Activated CD4-positive, alpha-beta T cell treated with anti-CD3 and anti-CD28 coated beads, Interleukin-2, amount 50 U/mL, for 24 hours (primary cell): ENCODE results near the gene GJA1.
"Not testable (repeated sequence)": the region's sequence is repeated elsewhere in the genome, so short reads cannot be mapped to it uniquely, and the experiment has no call there.

ENCODE experiments used
- DNase-seq, 2 donors: peaks; one replicate each; pipeline ENCODE4 v3.0.0-alpha.2; 2020; ENCODE audit warnings: low read depth in 1 of 2, low spot score in 1 of 2

GJA1 gene

GRCh38 chr6:121435444-121436069, at the start of gene GJA1:
Gene GJA1, plus strand, starts transcription at chr6:121435646. Its CDS starts 11,202 bp downstream, at chr6:121446848.
- no peak for DNase-seq

GRCh38 chr6:121386551-121386950, 48.9 kb upstream of the GJA1 start:
- DNase-seq, result not testable (repeated sequence)

- no peak for DNase-seq
These were observed 46.0 kb upstream of the GJA1 start for GRCh38 chr6:121389419-121389818.

- no peak for DNase-seq
These were observed 41.5 kb upstream of the GJA1 start for GRCh38 chr6:121393731-121394505.

GRCh38 chr6:121395736-121396135, 39.7 kb upstream of the GJA1 start:
- DNase-seq, result no peak

GRCh38 chr6:121397188-121397587, 38.3 kb upstream of the GJA1 start:
- not testable (repeated sequence) for DNase-seq

- no peak for DNase-seq
These were observed 37.3 kb upstream of the GJA1 start for GRCh38 chr6:121398127-121398526.

- no peak for DNase-seq
These were observed 35.5 kb upstream of the GJA1 start for GRCh38 chr6:121399966-121400365.

- DNase-seq, result no peak
These were observed 31.5 kb upstream of the GJA1 start for GRCh38 chr6:121403964-121404363.

GRCh38 chr6:121405306-121405705, 30.1 kb upstream of the GJA1 start:
- DNase-seq, result no peak

- DNase-seq, result no peak
These were observed 27.1 kb upstream of the GJA1 start for GRCh38 chr6:121408321-121408720.

GRCh38 chr6:121413879-121414278, 21.6 kb upstream of the GJA1 start:
- no peak for DNase-seq

GRCh38 chr6:121418346-121418745, 17.1 kb upstream of the GJA1 start:
- no peak for DNase-seq

GRCh38 chr6:121426686-121427085, 8.8 kb upstream of the GJA1 start:
- DNase-seq, result no peak

- DNase-seq, result no peak
These were observed 6.3 kb upstream of the GJA1 start for GRCh38 chr6:121428872-121429756.

- DNase-seq, result no peak
These were observed 4.7 kb upstream of the GJA1 start for GRCh38 chr6:121430514-121431460.

GRCh38 chr6:121431776-121432175, 3.7 kb upstream of the GJA1 start:
- DNase-seq, result not testable (repeated sequence)

- no peak for DNase-seq
These were observed 1.2 kb upstream of the GJA1 start for GRCh38 chr6:121434037-121434770.

- DNase-seq, result no peak
These were observed 920 bp downstream of the GJA1 start for GRCh38 chr6:121436274-121436857.
